ENCODE results near the gene BMP2K. TPM values are rescaled to one million over a fixed set of nuclear protein-coding genes. Genes with fewer than 3 reads are reported as not detected.

The BMP2K gene
- total RNA-seq, 3 donors from 2014 or later, result 8.9 to 9.7 (median 9.3) TPM

Other genes with a start within 250 kb of the BMP2K start
- gene ANXA3, start 224.6 kb upstream of the BMP2K start, total RNA-seq, result 1 to 10 TPM in 1 of 3 donors, not detected in 2; 1.0 TPM
- gene PAQR3, start 163.1 kb downstream of the BMP2K start, total RNA-seq, result 10 to 100 TPM; 10.1 to 12.9 (median 10.2) TPM